ENCODE measurements around the gene PHLPP2.

GRCh38 chr16:71687861-71688260, 36.6 kb downstream of the PHLPP2 start:
- TF ChIP-seq POLR2A (IDR thresholded peaks at IDR 0.05), result no peak
- TF ChIP-seq CTCF (IDR thresholded peaks at IDR 0.05), result no peak
- no peak for TF ChIP-seq EP300 (IDR thresholded peaks at IDR 0.05)
- TF ChIP-seq POLR2AphosphoS5 (IDR thresholded peaks at IDR 0.05), result no peak
